GM18505 (cell line): ENCODE measurements around the gene CLDN5.

Source experiments
- ATAC-seq: cut with Tn5 transposase; IDR thresholded peaks from one replicate; pipeline ENCODE4 v1.9.1; 2021; ENCODE audit not compliant: unreplicated experiment
- POLR2A ChIP-seq: IDR thresholded peaks from 4 replicates; pipeline ENCODE4 v1.6.1; 2011; ENCODE audit warnings: borderline replicate concordance; ENCODE audit not compliant: insufficient read depth, insufficient read length; ENCODE audit errors: extremely low read depth

Gene CLDN5

DNA sequence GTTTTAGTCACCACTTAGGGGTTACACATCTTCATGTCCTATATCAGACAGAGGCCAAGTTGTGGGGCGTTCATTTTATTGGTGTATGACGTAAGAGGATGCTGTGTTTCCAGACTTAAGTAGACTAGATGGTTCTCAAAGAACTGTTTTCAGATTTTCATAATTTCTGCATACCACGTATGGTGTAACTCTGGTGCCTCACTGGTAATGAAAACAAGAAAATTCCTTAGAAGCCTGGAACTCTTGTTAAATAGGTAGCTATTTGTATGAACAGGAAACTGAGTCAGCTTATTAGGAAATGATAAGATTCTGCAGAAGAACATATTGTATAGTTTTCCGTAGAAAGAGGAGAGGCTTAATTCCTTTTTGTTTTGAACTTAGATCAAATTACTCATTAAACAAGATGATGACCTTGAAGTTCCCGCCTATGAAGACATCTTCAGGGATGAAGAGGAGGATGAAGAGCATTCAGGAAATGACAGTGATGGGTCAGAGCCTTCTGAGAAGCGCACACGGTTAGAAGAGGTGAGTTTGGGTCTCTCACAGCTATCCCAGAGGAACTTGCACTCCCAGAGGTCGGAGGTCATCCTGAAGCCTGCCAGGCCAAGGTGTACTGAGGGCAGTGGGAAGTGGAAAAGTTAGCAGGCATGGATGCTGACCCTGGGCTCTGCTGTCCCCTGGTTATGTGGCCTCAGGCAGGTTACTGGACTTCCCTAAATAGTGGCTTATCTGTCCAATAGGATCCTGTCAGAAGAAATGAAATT, 40.5 kb downstream of the CLDN5 start:
- no peak for TF ChIP-seq POLR2A
- no peak for ATAC-seq

DNA sequence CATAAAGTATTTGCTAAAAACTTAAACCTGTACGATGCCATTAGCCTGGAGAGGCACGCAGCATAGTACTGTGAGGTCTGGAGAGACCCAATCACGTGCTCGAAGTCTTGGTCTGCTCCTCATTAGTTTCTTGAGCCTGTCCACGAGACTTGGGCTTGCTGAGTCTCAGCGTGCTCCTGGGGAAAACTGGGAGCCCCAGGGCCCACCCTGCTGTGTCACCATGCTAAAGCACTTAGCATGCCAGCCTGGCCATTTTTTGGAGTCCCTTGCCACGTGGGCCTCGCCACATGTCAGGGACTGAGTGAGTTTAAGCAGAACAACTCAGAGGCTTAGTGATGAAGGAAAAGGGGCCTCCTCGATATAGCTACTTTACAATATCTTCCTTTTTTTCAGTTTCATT, 41.9 kb downstream of the CLDN5 start:
- ATAC-seq = no peak
- TF ChIP-seq POLR2A = no peak

- no peak for ATAC-seq
- TF ChIP-seq POLR2A = no peak
Observed at GRCh38 chr22:19480789-19481188, 43.4 kb downstream of the CLDN5 start.

DNA sequence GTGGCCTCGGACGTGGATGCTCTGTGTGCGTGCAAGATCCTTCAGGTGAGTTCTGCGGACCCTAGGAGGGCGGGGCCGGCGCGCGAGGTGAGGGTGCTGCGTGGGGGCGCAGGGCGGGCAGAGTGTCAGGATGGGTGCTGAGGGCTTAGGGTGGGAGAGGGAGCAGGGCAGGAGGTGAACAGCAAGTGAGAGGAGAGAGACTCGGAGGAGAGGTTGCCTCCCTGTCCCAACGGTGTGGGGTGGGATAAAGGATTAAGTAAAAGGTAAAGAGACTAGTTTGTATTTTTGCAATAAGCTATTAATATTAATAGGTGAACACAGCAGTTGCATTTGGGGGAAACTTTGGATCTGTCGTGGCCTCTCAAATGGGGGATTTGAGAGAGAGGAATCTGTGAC, 44.0 kb downstream of the CLDN5 start:
- ATAC-seq = peak; percentile 5
- TF ChIP-seq POLR2A = no peak

DNA sequence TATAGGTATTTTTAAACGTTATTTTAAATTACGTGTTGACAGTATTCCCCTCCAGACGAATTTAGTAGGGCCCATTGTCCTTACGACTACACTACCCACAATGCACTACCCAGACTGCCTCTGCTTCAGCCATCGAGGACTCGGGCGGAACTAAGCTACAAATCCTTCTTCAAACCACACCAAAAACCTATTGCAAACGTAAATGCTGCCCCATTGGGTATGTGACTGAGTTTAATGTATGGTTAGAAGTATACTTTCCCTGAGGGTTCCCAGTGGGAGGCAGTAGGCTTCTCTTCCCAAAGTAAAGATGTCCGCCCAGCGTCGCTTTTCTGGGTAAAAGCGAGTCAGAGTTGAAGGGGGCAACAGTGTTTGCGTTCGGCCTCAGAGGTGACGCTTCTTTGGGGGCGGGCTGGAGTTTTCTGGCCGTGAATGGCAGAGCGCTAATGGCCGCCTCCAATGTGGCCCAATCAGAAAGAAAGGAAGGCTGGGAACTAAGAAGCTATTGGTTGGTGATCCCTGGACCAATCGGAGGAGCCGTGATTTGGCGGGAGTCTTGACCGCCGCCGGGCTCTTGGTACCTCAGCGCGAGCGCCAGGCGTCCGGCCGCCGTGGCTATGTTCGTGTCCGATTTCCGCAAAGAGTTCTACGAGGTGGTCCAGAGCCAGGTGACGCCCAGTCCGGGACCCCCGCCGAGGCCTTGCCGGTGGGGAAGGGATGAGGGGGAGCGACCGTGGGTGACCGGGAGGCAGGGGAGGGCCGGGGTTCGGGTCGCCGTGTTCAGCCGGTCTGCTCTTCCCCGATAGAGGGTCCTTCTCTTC, 44.6 kb downstream of the CLDN5 start, which contains the start of gene CDC45:
TSS of gene CDC45 (plus strand) at position 566 of the 818 bp plus-strand sequence. CDS start at position 615, 49 bp downstream.
- ATAC-seq = peak; percentile 77
- TF ChIP-seq POLR2A = peak; percentile 57

DNA sequence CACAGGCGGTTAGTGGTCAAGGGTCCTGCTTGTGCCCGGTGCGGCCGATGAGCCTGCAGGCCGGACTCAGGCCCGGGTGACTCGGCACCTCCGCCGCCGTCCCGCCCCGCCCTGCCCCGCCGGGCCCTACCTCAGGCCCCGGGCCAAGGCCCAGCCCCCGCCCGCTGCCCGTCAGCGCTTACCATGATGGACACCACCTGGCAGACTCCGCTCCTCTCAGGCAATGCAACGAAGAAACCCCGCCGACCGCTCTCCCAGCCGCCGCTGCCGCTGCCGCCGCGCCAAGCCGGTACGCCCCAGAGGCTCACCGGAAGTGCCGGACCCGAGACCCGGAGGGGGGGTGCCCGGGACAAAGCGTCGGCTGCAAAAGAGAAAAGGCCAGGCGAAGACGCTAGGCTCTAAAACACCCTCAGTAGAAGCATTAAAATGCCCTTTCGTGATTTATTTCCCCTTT, 45.3 kb downstream of the CLDN5 start, which contains the start of gene UFD1:
TSS of gene UFD1 (minus strand) at position 293 of the 454 bp plus-strand sequence. CDS start at position 185, 108 bp downstream.
- ATAC-seq = peak; percentile 52
- TF ChIP-seq POLR2A = peak; percentile 66

DNA sequence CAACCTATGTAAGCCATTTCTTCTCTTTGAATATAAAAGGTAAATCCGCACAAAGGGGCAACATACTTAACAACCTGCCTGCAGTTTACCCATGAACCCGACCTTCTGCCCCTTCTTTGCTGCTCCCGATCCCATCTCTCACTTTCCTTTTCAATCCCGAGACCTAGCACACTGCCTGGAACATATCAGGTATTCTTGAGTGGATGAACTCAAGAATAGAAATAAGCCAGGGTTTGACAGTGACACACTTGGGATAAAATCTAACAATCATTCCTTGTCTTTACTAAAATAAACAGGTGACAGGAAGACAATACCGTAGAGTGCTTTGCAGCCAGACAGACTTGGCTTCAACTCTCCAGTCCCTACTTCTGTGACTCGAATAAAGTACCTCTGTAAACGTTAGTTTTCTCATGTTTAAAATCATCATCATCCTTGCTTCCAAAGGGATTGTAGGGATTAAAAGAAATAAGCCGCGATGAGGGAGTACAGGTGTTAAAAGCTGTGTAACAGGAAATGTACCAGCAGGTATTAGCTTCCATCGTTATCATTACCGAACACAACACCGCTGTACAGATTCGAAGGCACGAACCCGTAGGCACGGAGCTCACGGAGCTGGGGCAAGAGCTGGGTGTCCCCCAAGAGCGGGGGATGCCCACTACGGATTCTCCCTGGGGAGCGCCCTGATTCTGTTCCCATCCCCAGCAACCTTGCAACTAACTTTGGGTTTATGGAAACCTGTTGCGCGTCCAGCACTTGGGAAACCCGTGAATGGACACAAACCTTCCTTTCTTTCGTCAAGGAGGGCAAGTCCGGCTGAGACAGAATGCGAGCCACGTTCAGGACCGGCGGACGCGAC, 45.9 kb downstream of the CLDN5 start:
- ATAC-seq = no peak
- TF ChIP-seq POLR2A = no peak

GRCh38 chr22:19477321-19478044, 46.7 kb downstream of the CLDN5 start:
- no peak for ATAC-seq
- no peak for TF ChIP-seq POLR2A

DNA sequence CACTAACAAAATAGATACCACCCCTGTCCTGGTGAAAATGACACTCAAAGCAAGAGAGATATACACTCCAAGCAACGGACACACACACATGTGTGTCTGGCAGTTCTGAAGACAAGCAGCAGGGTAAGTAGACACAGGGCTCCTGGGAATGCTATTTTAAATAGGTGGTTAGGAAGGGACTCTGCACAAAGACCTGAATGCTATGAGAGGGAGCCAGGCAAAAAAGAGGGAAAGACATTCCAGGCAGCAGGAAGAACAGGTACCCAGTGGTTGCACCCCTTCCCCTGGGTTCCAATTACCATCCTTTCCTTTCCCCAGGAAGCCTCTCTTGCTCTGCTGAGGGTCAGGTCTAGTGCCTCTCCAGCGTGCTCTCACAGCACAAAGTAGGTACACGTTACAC, 48.2 kb downstream of the CLDN5 start:
- no peak for TF ChIP-seq POLR2A
- no peak for ATAC-seq

DNA sequence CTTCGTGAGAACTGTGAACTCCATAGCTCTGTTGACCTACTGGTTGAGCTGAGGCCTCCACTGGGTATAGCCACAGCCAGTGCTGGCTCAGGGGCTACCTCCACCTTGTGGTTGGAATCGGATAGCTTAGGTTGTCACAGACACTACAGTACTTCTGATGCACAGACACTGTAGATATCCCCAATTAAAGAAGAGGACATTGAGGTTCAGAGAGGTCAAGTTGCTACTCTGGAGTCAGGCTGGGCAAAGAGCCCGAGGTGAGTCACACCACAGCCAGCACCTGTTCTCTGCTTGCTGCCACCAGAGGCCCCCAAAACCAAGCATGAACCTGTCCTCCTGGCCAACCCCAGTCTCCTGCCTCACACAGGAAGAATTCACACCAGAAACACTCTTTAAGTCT, 50.6 kb downstream of the CLDN5 start:
- TF ChIP-seq POLR2A = no peak
- ATAC-seq = no peak
